GM23338 (cell line): ENCODE results near the gene PARD3. TPM values are rescaled to one million over a fixed set of nuclear protein-coding genes. Genes with fewer than 3 reads are reported as not detected.

Source experiments
- ATAC-seq: fragments of 200-7000 bp; cut with Tn5 transposase; 3 replicates; pipeline ENCODE4 v1.9.1; 2020
- DNase-seq: peaks from one replicate; pipeline ENCODE4 v3.0.0-alpha.2; 2015; ENCODE audit warnings: low spot score
- H2AFZ ChIP-seq: fragments of 200-600 bp; sonication (generic); 2 replicates; pipeline ENCODE4 v1.8.0; 2016; ENCODE audit warnings: antibody characterized with exemption, mild to moderate bottlenecking, moderate library complexity
- H3F3A ChIP-seq: fragments of 200-600 bp; sonication (generic); replicated peaks from 2 replicates; pipeline ENCODE4 v1.8.0; 2017; ENCODE audit warnings: antibody characterized with exemption, mixed run types, low read depth
- H3K27ac ChIP-seq: fragments of 200-600 bp; sonication (generic); 2 replicates; pipeline ENCODE4 v1.6.1; 2016; ENCODE audit warnings: low read depth
- H3K27me3 ChIP-seq: fragments of 200-600 bp; sonication (generic); 2 replicates; pipeline ENCODE4 v1.8.0; 2016; ENCODE audit warnings: mild to moderate bottlenecking, mixed run types, moderate library complexity; ENCODE audit not compliant: insufficient read depth
- H3K36me3 ChIP-seq: fragments of 200-600 bp; sonication (generic); 2 replicates; pipeline ENCODE4 v1.8.0; 2016; ENCODE audit warnings: mild to moderate bottlenecking; ENCODE audit not compliant: insufficient read depth
- H3K4me1 ChIP-seq: fragments of 200-600 bp; sonication (generic); 2 replicates; pipeline ENCODE4 v1.8.0; 2016; ENCODE audit warnings: mild to moderate bottlenecking, moderate library complexity; ENCODE audit not compliant: insufficient read depth
- H3K4me2 ChIP-seq: fragments of 200-600 bp; sonication (generic); 2 replicates; pipeline ENCODE4 v1.7.1; 2017; ENCODE audit warnings: mixed run types
- H3K4me3 ChIP-seq: fragments of 200-600 bp; sonication (generic); 2 replicates; pipeline ENCODE4 v1.6.1; 2016; ENCODE audit warnings: mixed run types
- H3K79me2 ChIP-seq: fragments of 200-600 bp; sonication (generic); replicated peaks from 2 replicates; pipeline ENCODE4 v1.8.0; 2017; ENCODE audit warnings: mild to moderate bottlenecking; ENCODE audit not compliant: insufficient read depth
- H3K9me2 ChIP-seq: fragments of 200-600 bp; sonication (generic); 2 replicates; pipeline ENCODE4 v1.8.0; 2017; ENCODE audit not compliant: insufficient read depth
- H4K20me1 ChIP-seq: fragments of 200-600 bp; sonication (generic); replicated peaks from 2 replicates; pipeline ENCODE4 v1.8.0; 2017; ENCODE audit warnings: mild to moderate bottlenecking; ENCODE audit not compliant: insufficient read depth
- H3K27ac Mint-ChIP-seq: 2 replicates; pipeline ENCODE4 v1.8.0; 2020; ENCODE audit warnings: inconsistent platforms, mild to moderate bottlenecking, moderate library complexity, mixed read lengths
- H3K27me3 Mint-ChIP-seq: 3 replicates; pipeline ENCODE4 v1.8.0; 2022; ENCODE audit warnings: low read depth, mild to moderate bottlenecking, moderate library complexity, mixed read lengths, inconsistent platforms; ENCODE audit not compliant: insufficient read depth, poor library complexity
- H3K36me3 Mint-ChIP-seq: 3 replicates; pipeline ENCODE4 v1.8.0; 2021; ENCODE audit warnings: low read depth, mild to moderate bottlenecking, inconsistent platforms, moderate library complexity, mixed read lengths
- H3K4me1 Mint-ChIP-seq: 3 replicates; pipeline ENCODE4 v1.8.0; 2020; ENCODE audit warnings: mild to moderate bottlenecking, inconsistent platforms, mixed read lengths
- H3K4me3 Mint-ChIP-seq: 3 replicates; pipeline ENCODE4 v1.8.0; 2021; ENCODE audit warnings: moderate library complexity, mild to moderate bottlenecking, inconsistent platforms, mixed read lengths
- H3K9me3 Mint-ChIP-seq: 3 replicates; pipeline ENCODE4 v1.8.0; 2020; ENCODE audit warnings: moderate library complexity, mild to moderate bottlenecking, inconsistent platforms, mixed read lengths
- CREB1 ChIP-seq: fragments of 250-450 bp; sonication (Bioruptor Pico); IDR thresholded peaks from 2 replicates; pipeline ENCODE4 v1.5.0; 2020; ENCODE audit warnings: low read depth, mild to moderate bottlenecking, moderate library complexity
- CTCF ChIP-seq, 2 experiments: fragments of 200-600 bp in 1 of 2; sonication (generic) in 1 of 2; conservative IDR thresholded peaks; 2 replicates each; pipeline versions ENCODE4 v1.5.1 to v1.6.1; 2016 to 2017; ENCODE audit warnings: antibody characterized with exemption in 2 of 2, low read depth in 2 of 2, mild to moderate bottlenecking in 2 of 2, moderate library complexity in 1 of 2
- EZH2 ChIP-seq: fragments of 200-600 bp; sonication (generic); IDR thresholded peaks from one replicate; pipeline ENCODE4 v1.8.0; 2017; ENCODE audit warnings: antibody characterized with exemption, mild to moderate bottlenecking, low read depth; ENCODE audit not compliant: unreplicated experiment
- EZH2phosphoT487 ChIP-seq: fragments of 200-600 bp; sonication (generic); IDR thresholded peaks from one replicate; pipeline ENCODE4 v1.8.1; 2018; ENCODE audit warnings: antibody characterized with exemption; ENCODE audit not compliant: unreplicated experiment
- NANOG ChIP-seq: IDR thresholded peaks from 2 replicates; pipeline ENCODE4 v1.6.1; 2016; ENCODE audit warnings: antibody characterized with exemption, borderline replicate concordance
- STAT1 ChIP-seq: IDR thresholded peaks from one replicate; pipeline ENCODE4 v1.6.1; 2016; ENCODE audit warnings: antibody characterized with exemption; ENCODE audit not compliant: unreplicated experiment
- ZNF114 ChIP-seq: fragments of 250-450 bp; sonication (Bioruptor Pico); IDR thresholded peaks from 2 replicates; pipeline ENCODE4 v1.5.0; 2020; ENCODE audit warnings: mild to moderate bottlenecking, moderate library complexity
- ZNF331 ChIP-seq: fragments of 250-450 bp; sonication (Bioruptor Pico); IDR thresholded peaks from 2 replicates; pipeline ENCODE4 v1.5.0; 2020; ENCODE audit warnings: low read depth, mild to moderate bottlenecking, moderate library complexity
- polyA plus RNA-seq: library from polyadenylated mRNA; unstranded; fragments of >200 nt; fragmentation: Nextera tagmentation; extraction: Ambion mirVana; gene quantifications from 2 replicates; pipeline ENCODE4 v1.2.1, GENCODE V29; 2016
- total RNA-seq: library from RNA; depleted of rRNA; stranded (reverse); fragments of >200 nt; shearing (Covaris generic); gene quantifications from 2 replicates; pipeline ENCODE4 v1.2.3, GENCODE V29; 2014
- TF ChIP-seq, protein P1 (sequence below): IDR thresholded peaks from 2 replicates; pipeline ENCODE4 v1.6.1; 2016; ENCODE audit warnings: antibody characterized with exemption
- TF ChIP-seq, protein P2 (sequence below): fragments of 250-450 bp; sonication (Bioruptor Pico); IDR thresholded peaks from 2 replicates; pipeline ENCODE4 v1.5.0; 2020; ENCODE audit warnings: mild to moderate bottlenecking, moderate library complexity

PARD3 gene
- total and polyA plus RNA-seq, 2 experiments from 2014 or later: 30.2 to 51.4 TPM

- TF ChIP-seq, protein P1, sequence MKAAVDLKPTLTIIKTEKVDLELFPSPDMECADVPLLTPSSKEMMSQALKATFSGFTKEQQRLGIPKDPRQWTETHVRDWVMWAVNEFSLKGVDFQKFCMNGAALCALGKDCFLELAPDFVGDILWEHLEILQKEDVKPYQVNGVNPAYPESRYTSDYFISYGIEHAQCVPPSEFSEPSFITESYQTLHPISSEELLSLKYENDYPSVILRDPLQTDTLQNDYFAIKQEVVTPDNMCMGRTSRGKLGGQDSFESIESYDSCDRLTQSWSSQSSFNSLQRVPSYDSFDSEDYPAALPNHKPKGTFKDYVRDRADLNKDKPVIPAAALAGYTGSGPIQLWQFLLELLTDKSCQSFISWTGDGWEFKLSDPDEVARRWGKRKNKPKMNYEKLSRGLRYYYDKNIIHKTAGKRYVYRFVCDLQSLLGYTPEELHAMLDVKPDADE: no peak
- TF ChIP-seq ZNF114 (CRISPR knock-in tag) (no peak), ZNF331 (CRISPR knock-in tag) (no peak)
- TF ChIP-seq, protein P2, sequence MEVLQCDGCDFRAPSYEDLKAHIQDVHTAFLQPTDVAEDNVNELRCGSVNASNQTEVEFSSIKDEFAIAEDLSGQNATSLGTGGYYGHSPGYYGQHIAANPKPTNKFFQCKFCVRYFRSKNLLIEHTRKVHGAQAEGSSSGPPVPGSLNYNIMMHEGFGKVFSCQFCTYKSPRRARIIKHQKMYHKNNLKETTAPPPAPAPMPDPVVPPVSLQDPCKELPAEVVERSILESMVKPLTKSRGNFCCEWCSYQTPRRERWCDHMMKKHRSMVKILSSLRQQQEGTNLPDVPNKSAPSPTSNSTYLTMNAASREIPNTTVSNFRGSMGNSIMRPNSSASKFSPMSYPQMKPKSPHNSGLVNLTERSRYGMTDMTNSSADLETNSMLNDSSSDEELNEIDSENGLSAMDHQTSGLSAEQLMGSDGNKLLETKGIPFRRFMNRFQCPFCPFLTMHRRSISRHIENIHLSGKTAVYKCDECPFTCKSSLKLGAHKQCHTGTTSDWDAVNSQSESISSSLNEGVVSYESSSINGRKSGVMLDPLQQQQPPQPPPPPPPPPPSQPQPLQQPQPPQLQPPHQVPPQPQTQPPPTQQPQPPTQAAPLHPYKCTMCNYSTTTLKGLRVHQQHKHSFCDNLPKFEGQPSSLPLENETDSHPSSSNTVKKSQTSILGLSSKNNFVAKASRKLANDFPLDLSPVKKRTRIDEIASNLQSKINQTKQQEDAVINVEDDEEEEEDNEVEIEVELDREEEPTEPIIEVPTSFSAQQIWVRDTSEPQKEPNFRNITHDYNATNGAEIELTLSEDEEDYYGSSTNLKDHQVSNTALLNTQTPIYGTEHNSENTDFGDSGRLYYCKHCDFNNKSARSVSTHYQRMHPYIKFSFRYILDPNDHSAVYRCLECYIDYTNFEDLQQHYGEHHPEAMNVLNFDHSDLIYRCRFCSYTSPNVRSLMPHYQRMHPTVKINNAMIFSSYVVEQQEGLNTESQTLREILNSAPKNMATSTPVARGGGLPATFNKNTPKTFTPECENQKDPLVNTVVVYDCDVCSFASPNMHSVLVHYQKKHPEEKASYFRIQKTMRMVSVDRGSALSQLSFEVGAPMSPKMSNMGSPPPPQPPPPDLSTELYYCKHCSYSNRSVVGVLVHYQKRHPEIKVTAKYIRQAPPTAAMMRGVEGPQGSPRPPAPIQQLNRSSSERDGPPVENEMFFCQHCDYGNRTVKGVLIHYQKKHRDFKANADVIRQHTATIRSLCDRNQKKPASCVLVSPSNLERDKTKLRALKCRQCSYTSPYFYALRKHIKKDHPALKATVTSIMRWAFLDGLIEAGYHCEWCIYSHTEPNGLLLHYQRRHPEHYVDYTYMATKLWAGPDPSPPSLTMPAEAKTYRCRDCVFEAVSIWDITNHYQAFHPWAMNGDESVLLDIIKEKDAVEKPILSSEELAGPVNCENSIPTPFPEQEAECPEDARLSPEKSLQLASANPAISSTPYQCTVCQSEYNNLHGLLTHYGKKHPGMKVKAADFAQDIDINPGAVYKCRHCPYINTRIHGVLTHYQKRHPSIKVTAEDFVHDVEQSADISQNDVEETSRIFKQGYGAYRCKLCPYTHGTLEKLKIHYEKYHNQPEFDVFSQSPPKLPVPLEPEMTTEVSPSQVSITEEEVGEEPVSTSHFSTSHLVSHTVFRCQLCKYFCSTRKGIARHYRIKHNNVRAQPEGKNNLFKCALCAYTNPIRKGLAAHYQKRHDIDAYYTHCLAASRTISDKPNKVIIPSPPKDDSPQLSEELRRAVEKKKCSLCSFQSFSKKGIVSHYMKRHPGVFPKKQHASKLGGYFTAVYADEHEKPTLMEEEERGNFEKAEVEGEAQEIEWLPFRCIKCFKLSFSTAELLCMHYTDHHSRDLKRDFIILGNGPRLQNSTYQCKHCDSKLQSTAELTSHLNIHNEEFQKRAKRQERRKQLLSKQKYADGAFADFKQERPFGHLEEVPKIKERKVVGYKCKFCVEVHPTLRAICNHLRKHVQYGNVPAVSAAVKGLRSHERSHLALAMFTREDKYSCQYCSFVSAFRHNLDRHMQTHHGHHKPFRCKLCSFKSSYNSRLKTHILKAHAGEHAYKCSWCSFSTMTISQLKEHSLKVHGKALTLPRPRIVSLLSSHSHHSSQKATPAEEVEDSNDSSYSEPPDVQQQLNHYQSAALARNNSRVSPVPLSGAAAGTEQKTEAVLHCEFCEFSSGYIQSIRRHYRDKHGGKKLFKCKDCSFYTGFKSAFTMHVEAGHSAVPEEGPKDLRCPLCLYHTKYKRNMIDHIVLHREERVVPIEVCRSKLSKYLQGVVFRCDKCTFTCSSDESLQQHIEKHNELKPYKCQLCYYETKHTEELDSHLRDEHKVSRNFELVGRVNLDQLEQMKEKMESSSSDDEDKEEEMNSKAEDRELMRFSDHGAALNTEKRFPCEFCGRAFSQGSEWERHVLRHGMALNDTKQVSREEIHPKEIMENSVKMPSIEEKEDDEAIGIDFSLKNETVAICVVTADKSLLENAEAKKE (CRISPR knock-in tag): no peak
These were observed 683.9 kb downstream of the PARD3 start (continued) for GRCh38 chr10:34131152-34131551.

GRCh38 chr10:34127676-34128075, 687.4 kb downstream of the PARD3 start:
- Histone ChIP-seq H2AFZ (no peak overlapping the region), H3K9me2 (peaks cover 8% of the 10 kb centered on the region; the same call in 1 of the 2 replicates), H3K4me2 (no peak overlapping the region), H3K4me3 (no peak overlapping the region), H3K27ac (no peak overlapping the region), H3K36me3 (no peaks in the 10 kb centered on the region), H3F3A (no peaks in the 10 kb centered on the region), H3K4me1 (no peaks in the 10 kb centered on the region), H4K20me1 (no peaks in the 10 kb centered on the region; the same call in 1 of the 2 replicates), H3K27me3 (no peaks in the 10 kb centered on the region), H3K79me2 (no peaks in the 10 kb centered on the region)
- no peaks in the 10 kb centered on the region for H3K27me3 Mint-ChIP-seq
- H3K27ac Mint-ChIP-seq: no peak overlapping the region
- no peaks in the 10 kb centered on the region for H3K9me3 Mint-ChIP-seq
- no peaks in the 10 kb centered on the region for H3K4me1 Mint-ChIP-seq
- DNase-seq: no peak
- ATAC-seq: no peak
- TF ChIP-seq EZH2phosphoT487 (no peak), ZNF331 (CRISPR knock-in tag) (no peak), CTCF (conservative IDR thresholded peaks at IDR 0.05; ENCODE audit: low read depth in 2 of 2) (no peak), EZH2 (no peak), NANOG (no peak), CREB1 (CRISPR knock-in tag) (no peak), STAT1 (no peak), ZNF114 (CRISPR knock-in tag) (no peak)
- TF ChIP-seq, protein P1: no peak
- no peak overlapping the region for H3K4me3 Mint-ChIP-seq
- H3K36me3 Mint-ChIP-seq: peaks cover 7% of the 10 kb centered on the region; the same call in 1 of the 3 replicates
